Ishikawa (cell line): ENCODE results near the gene SLC22A14.

Experiments used
- CEBPB ChIP-seq: IDR thresholded peaks from 2 replicates; pipeline ENCODE4 v1.6.1; 2012
- EGR1 ChIP-seq: IDR thresholded peaks from 2 replicates; pipeline ENCODE4 v1.6.1; 2012
- EP300 ChIP-seq: IDR thresholded peaks from 2 replicates; pipeline ENCODE4 v1.6.1; 2012; ENCODE audit warnings: borderline replicate concordance
- FOXM1 ChIP-seq: IDR thresholded peaks from 2 replicates; pipeline ENCODE4 v1.6.1; 2012; ENCODE audit warnings: low read depth, borderline replicate concordance
- MAX ChIP-seq: IDR thresholded peaks from 2 replicates; pipeline ENCODE4 v1.6.1; 2012
- NFIC ChIP-seq: IDR thresholded peaks from 2 replicates; pipeline ENCODE4 v1.6.1; 2012
- RAD21 ChIP-seq: IDR thresholded peaks from 2 replicates; pipeline ENCODE4 v1.6.1; 2012; ENCODE audit warnings: low read depth
- REST ChIP-seq: IDR thresholded peaks from 2 replicates; pipeline ENCODE4 v1.6.1; 2012; ENCODE audit warnings: low read depth, mild to moderate bottlenecking
- TAF1 ChIP-seq: IDR thresholded peaks from 2 replicates; pipeline ENCODE4 v1.6.1; 2012; ENCODE audit warnings: low read depth, mild to moderate bottlenecking
- YY1 ChIP-seq: IDR thresholded peaks from 2 replicates; pipeline ENCODE4 v1.6.1; 2012; ENCODE audit warnings: low read depth
- ZBTB7A ChIP-seq: IDR thresholded peaks from 2 replicates; pipeline ENCODE4 v1.6.1; 2012; ENCODE audit warnings: low read depth
- TF ChIP-seq, protein P1 (sequence below): IDR thresholded peaks from 2 replicates; pipeline ENCODE4 v1.6.1; 2012

DNA sequence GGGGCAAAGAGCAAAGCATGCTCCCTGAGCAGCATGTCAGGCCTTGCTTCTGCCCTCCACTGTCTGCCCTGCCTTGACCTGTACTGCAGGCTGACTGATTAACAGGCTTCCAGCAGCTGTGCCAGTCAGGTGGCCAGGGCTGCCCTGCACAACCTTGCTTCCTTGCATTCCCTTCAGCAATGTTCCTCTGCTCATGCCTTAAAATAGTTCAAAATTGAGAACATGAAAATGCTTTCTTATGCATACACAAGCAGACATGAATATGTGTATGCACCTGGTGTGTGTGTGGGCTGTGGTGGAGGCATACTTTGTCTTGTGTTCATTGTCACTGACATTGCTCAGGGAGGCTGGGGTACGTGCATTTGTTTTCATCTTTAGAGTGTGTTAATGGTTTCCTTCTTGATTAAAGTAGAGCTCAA lies 17.7 kb upstream of the SLC22A14 start:
- TF ChIP-seq MAX (no peak), FOXM1 (no peak), EGR1 (no peak), ZBTB7A (no peak), EP300 (no peak), REST (no peak), CEBPB (no peak), RAD21 (no peak), TAF1 (no peak), NFIC (no peak), YY1 (no peak)
- TF ChIP-seq, protein P1, sequence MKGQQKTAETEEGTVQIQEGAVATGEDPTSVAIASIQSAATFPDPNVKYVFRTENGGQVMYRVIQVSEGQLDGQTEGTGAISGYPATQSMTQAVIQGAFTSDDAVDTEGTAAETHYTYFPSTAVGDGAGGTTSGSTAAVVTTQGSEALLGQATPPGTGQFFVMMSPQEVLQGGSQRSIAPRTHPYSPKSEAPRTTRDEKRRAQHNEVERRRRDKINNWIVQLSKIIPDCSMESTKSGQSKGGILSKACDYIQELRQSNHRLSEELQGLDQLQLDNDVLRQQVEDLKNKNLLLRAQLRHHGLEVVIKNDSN = no peak
